ENCODE measurements around the gene RFWD3. TPM values are rescaled to one million over a fixed set of nuclear protein-coding genes. Genes with fewer than 3 reads are reported as not detected.
A peak's percentile ranks its signal among the peaks of the same experiment; 100 is the strongest.

The RFWD3 gene
- total and polyA plus RNA-seq, 2 of the 13 experiments (the other 11 are each of a cell fraction or from before 2014, with no cell fraction given), result 23.4 to 62.6 TPM

- POLR2A ChIA-PET, result interaction anchor here (0.6 to 1.6 kb wide), 2 partner anchors 14 to 21 kb away, joined by 3 to 5 read pairs; partner anchors contain the start of gene GLG1
- no peak overlapping the region for H3K4me3 ChIP-seq (replicated peaks in 1 of 3; ENCODE audit: insufficient read depth in 1 of 3, low read depth in 2 of 3, low read length in 3 of 3)
- no peaks in the 10 kb centered on the region for H3K27me3 ChIP-seq (ENCODE audit: control insufficient read depth in 1 of 2, insufficient read depth in 2 of 2, low read length in 2 of 2)
- H3K79me2 ChIP-seq (ENCODE audit: insufficient read depth, low read length), result peaks cover 81% of the 10 kb centered on the region
- TF ChIP-seq ZNF564 (CRISPR knock-in tag; IDR thresholded peaks at IDR 0.05), result peak; percentile 92
- TF ChIP-seq RFX1 (IDR thresholded peaks at IDR 0.05), result no peak
- no peak for TF ChIP-seq ZNF430 (CRISPR knock-in tag; IDR thresholded peaks at IDR 0.05)
- TF ChIP-seq ZNF441 (CRISPR knock-in tag; IDR thresholded peaks at IDR 0.05; ENCODE audit: borderline replicate concordance), result no peak
- intact Hi-C loops (cut with micrococcal nuclease; ENCODE audit: unreplicated experiment), result no loop called here
- WGBS (ENCODE audit: low lambda C conversion rate), result 98% methylated on average over 3 of the region's 3 CpGs
- no peaks in the 10 kb centered on the region for H4K20me1 ChIP-seq (ENCODE audit: insufficient read depth, low read length)
- peaks cover 2 to 21% of the 10 kb centered on the region in 2 experiments; a peak in 4 of 5 replicates for H3K36me3 ChIP-seq (replicated peaks in 1 of 2; ENCODE audit: control insufficient read depth in 1 of 2, insufficient read depth in 2 of 2, low read length in 2 of 2)
- no peak overlapping the region for H3K9ac ChIP-seq (ENCODE audit: insufficient read depth, low read depth, low read length)
- in situ Hi-C loops (cut with HindIII; ENCODE audit: extremely low pct_ligation_motif_present, low pct_unique_long_range_greater_than_20kb), result no loop called here
- no peaks in the 10 kb centered on the region for H3K4me1 ChIP-seq (ENCODE audit: insufficient read depth, low read length)
- no peak overlapping the region for H3K4me2 ChIP-seq (ENCODE audit: low read depth, low read length)
- DNase-seq (ENCODE audit: low spot score), result no peak
- H3K27ac ChIP-seq (ENCODE audit: extremely low read length, insufficient read depth, low read length), result no peak overlapping the region
- no peak for FAIRE-seq
- no TSS peak for BruUV-seq (replicated peaks)
- no peak overlapping the region for H2AFZ ChIP-seq (ENCODE audit: low read length)
- ATAC-seq, result no peak
- CTCF ChIA-PET (ENCODE audit: low intra/inter-chr PET ratio, low total read pairs), result no interaction called here
- no peaks in the 10 kb centered on the region for H3K9me3 ChIP-seq (ENCODE audit: low read length)
Observed at GRCh38 chr16:74592847-74593246, 73.8 kb downstream of the RFWD3 start.

- TF ChIP-seq ZNF20 (CRISPR knock-in tag; IDR thresholded peaks at IDR 0.05) (no peak), KLF15 (CRISPR knock-in tag; IDR thresholded peaks at IDR 0.05; ENCODE audit: borderline replicate concordance) (no peak)
- 93% methylated on average over 9 of the region's 9 CpGs for WGBS (ENCODE audit: low lambda C conversion rate)
- Histone ChIP-seq H3K4me1 (ENCODE audit: insufficient read depth, low read length) (peaks cover 6% of the 10 kb centered on the region), H4K20me1 (ENCODE audit: insufficient read depth, low read length) (no peaks in the 10 kb centered on the region), H3K27me3 (ENCODE audit: control insufficient read depth in 1 of 2, insufficient read depth in 2 of 2, low read length in 2 of 2) (no peaks in the 10 kb centered on the region), H2AFZ (ENCODE audit: low read length) (no peak overlapping the region), H3K4me3 (replicated peaks in 1 of 3; ENCODE audit: insufficient read depth in 1 of 3, low read depth in 2 of 3, low read length in 3 of 3) (no peak overlapping the region), H3K9me3 (ENCODE audit: low read length) (no peaks in the 10 kb centered on the region), H3K4me2 (ENCODE audit: low read depth, low read length) (no peak overlapping the region), H3K9ac (ENCODE audit: insufficient read depth, low read depth, low read length) (no peak overlapping the region), H3K27ac (ENCODE audit: extremely low read length, insufficient read depth, low read length) (no peak overlapping the region), H3K36me3 (replicated peaks in 1 of 2; ENCODE audit: control insufficient read depth in 1 of 2, insufficient read depth in 2 of 2, low read length in 2 of 2) (peaks cover 2 to 24% of the 10 kb centered on the region in 2 experiments; a peak in 4 of 5 replicates), H3K79me2 (ENCODE audit: insufficient read depth, low read length) (peaks cover 83% of the 10 kb centered on the region)
- in situ Hi-C loops (cut with HindIII; ENCODE audit: extremely low pct_ligation_motif_present, low pct_unique_long_range_greater_than_20kb), result no loop called here
- BruUV-seq (replicated peaks), result no TSS peak
- ATAC-seq (no peak), DNase-seq (ENCODE audit: low spot score) (no peak), FAIRE-seq (no peak)
- ChIA-PET POLR2A (no interaction called here), CTCF (ENCODE audit: low intra/inter-chr PET ratio, low total read pairs) (no interaction called here)
- intact Hi-C loops (cut with micrococcal nuclease; ENCODE audit: unreplicated experiment), result no loop called here
Observed at GRCh38 chr16:74591876-74592650, 74.6 kb downstream of the RFWD3 start.

All from HepG2 (cell line).